ENCODE data around the gene FGR. TPM values are rescaled to one million over a fixed set of nuclear protein-coding genes. Genes with fewer than 3 reads are reported as not detected.

Gene FGR
- total and polyA plus RNA-seq, 7 experiments from 2014 or later, result 0.15 to 246 (median 1.5) TPM

DNA sequence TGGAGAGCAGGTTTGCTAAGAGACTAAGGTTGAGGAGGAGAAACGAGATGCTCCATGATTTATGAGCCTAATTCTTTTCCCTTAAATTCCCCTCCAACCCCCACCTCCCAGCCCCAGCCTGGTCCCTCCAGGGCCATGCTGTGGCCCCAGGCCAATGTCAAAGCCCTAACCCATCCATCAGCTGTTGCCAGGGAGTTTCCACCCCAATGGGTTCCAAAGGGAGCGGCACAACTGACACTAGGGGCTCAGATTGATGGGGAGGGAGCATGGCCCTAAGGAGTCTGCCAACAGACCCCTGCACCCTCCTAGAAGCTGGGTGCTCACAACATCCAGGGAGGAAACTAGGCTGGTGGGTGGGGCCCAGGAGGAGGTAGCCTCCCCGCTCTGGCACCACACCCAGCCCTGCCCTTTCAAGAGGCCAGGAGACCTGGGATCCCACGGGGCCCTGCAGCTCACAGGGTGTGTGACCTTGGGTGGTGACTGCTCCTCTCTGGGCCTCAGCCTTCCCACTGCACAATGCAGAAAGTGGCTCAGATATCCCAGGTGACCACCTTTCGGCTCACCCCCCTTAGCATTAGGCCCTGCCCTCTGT, 44.0 kb downstream of the FGR start:
- no peak overlapping the region for H3K4me3 Mint-ChIP-seq
- Histone ChIP-seq H3K36me3 (ENCODE audit: control insufficient read depth in 2 of 3, insufficient read depth in 3 of 3, low read length in 3 of 3) (peaks cover 0 to 32% (median 0%) of the 10 kb centered on the region in 3 experiments), H3K27me3 (ENCODE audit: control insufficient read depth in 2 of 2, insufficient read depth in 2 of 2, low read length in 2 of 2) (no peaks in the 10 kb centered on the region), H3K27ac (ENCODE audit: low read depth, low read length) (no peak overlapping the region), H3K4me3 (ENCODE audit: low read length) (no peak overlapping the region), H3K9me3 (ENCODE audit: control insufficient read depth in 2 of 3, low read length in 3 of 3) (no peaks in the 10 kb centered on the region), H3K4me1 (ENCODE audit: control insufficient read depth in 2 of 2, insufficient read depth in 2 of 2, low read length in 2 of 2) (peaks cover 9 to 12% of the 10 kb centered on the region in 2 donors)
- intact Hi-C loops (cut with micrococcal nuclease), result no loop called here
- ATAC-seq (no peak), DNase-seq (no peak)
- no peaks in the 10 kb centered on the region for H3K36me3 Mint-ChIP-seq
- CTCF ChIA-PET, result interaction anchor here (0.6 to 1.3 kb wide), 4 partner anchors 10 to 87 kb away, joined by 3 to 4 read pairs (median 4); no protein-coding TSS in a partner anchor
- H3K9me3 Mint-ChIP-seq, result peaks cover 0 to 2% (median 0%) of the 10 kb centered on the region in 11 donors
- H3K27ac Mint-ChIP-seq, result no peak overlapping the region
- POLR2A ChIA-PET, result no interaction called here
- no peaks in the 10 kb centered on the region for H3K27me3 Mint-ChIP-seq
- peaks cover 0 to 8% (median 0%) of the 10 kb centered on the region in 7 donors for H3K4me1 Mint-ChIP-seq

DNA sequence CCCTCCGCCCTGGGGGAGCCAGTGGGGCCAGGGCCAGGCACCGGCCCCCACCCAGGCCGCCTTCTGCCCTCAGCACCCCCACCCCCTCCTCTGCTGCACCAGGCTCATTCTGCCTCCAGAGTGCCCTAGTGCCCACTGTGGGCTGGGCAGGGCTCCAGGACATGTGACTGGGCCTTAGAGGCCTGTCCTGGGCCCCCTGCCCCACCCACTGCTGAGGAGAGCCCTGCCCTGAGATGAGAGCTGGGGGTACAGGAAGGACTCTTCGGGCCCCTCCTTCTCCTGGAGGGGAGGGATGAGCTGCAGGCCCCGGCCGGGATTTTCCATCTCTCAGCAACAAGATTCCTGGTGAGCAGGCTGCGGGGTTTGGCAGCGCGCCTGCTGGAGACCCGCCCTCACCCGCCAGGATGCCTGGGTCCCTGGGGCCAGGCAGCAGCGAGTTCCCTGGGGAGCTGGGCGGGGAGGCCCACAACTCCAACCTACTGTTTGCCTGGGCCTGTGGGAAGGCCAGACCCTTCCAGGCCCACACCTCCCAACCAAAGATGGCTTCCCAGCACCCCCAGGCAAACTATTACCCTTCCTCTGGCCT, 45.1 kb downstream of the FGR start:
- Histone ChIP-seq H3K9me3 (ENCODE audit: control insufficient read depth in 2 of 3, low read length in 3 of 3) (no peaks in the 10 kb centered on the region), H3K4me3 (ENCODE audit: low read length) (no peak overlapping the region), H3K27me3 (ENCODE audit: control insufficient read depth in 2 of 2, insufficient read depth in 2 of 2, low read length in 2 of 2) (no peaks in the 10 kb centered on the region), H3K27ac (ENCODE audit: low read depth, low read length) (no peak overlapping the region), H3K36me3 (ENCODE audit: control insufficient read depth in 2 of 3, insufficient read depth in 3 of 3, low read length in 3 of 3) (peaks cover 0 to 32% (median 0%) of the 10 kb centered on the region in 3 experiments), H3K4me1 (ENCODE audit: control insufficient read depth in 2 of 2, insufficient read depth in 2 of 2, low read length in 2 of 2) (peaks cover 0 to under 1% of the 10 kb centered on the region in 2 donors)
- no peak overlapping the region for H3K27ac Mint-ChIP-seq
- intact Hi-C loops (cut with micrococcal nuclease), result no loop called here
- DNase-seq (no peak), ATAC-seq (no peak)
- H3K4me1 Mint-ChIP-seq, result peaks cover 0 to 8% (median 0%) of the 10 kb centered on the region in 7 donors
- ChIA-PET CTCF (interaction anchor here (1.0 to 1.3 kb wide), 2 partner anchors 11 to 33 kb away, joined by 4 read pairs; no protein-coding TSS in a partner anchor), POLR2A (interaction anchor here (0.8 kb wide), 1 partner anchor 16 kb away, joined by 3 read pairs; no protein-coding TSS in a partner anchor)
- H3K9me3 Mint-ChIP-seq, result peaks cover 0 to 3% (median 0%) of the 10 kb centered on the region in 11 donors
- no peaks in the 10 kb centered on the region for H3K27me3 Mint-ChIP-seq
- no peaks in the 10 kb centered on the region for H3K36me3 Mint-ChIP-seq
- H3K4me3 Mint-ChIP-seq, result no peak overlapping the region

DNA sequence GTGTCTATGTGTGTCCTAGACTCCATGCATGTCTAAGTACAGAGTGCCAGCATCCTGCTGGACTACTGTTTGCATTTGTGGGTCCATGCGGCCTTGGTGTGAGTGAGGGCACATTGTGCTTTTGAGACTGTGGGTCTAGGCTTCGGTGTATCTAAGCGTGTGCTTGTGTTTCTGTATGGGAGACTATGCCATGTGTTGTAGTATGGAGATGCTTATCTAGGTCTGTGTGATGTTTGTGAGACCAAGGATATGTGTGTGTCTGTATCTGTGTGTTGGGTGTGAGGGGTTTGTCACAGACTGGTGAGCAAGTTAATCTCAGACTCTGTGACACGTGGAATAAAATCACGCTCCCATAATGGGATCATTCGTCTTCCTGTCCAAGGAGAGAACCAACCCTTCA, 45.5 kb downstream of the FGR start:
- ChIA-PET POLR2A (no interaction called here), CTCF (interaction anchor here (1.3 kb wide), 1 partner anchor 12 kb away, joined by 4 read pairs; no protein-coding TSS in a partner anchor)
- ATAC-seq, result no peak
- H3K36me3 ChIP-seq (ENCODE audit: control insufficient read depth in 2 of 3, insufficient read depth in 3 of 3, low read length in 3 of 3), result peaks cover 0 to 29% (median 0%) of the 10 kb centered on the region in 3 experiments
- no peak overlapping the region for H3K4me3 ChIP-seq (ENCODE audit: low read length)
- Mint-ChIP-seq H3K4me1 (peaks cover 0 to 8% (median 0%) of the 10 kb centered on the region in 7 donors), H3K27me3 (no peaks in the 10 kb centered on the region), H3K9me3 (peaks cover 0 to 3% (median 0%) of the 10 kb centered on the region in 11 donors), H3K36me3 (no peaks in the 10 kb centered on the region), H3K27ac (no peak overlapping the region), H3K4me3 (no peak overlapping the region)
- intact Hi-C loops (cut with micrococcal nuclease), result no loop called here
- H3K27ac ChIP-seq (ENCODE audit: low read depth, low read length), result no peak overlapping the region
- no peaks in the 10 kb centered on the region for H3K27me3 ChIP-seq (ENCODE audit: control insufficient read depth in 2 of 2, insufficient read depth in 2 of 2, low read length in 2 of 2)
- no peaks in the 10 kb centered on the region for H3K4me1 ChIP-seq (ENCODE audit: control insufficient read depth in 2 of 2, insufficient read depth in 2 of 2, low read length in 2 of 2)
- DNase-seq, result no peak
- H3K9me3 ChIP-seq (ENCODE audit: control insufficient read depth in 2 of 3, low read length in 3 of 3), result no peaks in the 10 kb centered on the region

DNA sequence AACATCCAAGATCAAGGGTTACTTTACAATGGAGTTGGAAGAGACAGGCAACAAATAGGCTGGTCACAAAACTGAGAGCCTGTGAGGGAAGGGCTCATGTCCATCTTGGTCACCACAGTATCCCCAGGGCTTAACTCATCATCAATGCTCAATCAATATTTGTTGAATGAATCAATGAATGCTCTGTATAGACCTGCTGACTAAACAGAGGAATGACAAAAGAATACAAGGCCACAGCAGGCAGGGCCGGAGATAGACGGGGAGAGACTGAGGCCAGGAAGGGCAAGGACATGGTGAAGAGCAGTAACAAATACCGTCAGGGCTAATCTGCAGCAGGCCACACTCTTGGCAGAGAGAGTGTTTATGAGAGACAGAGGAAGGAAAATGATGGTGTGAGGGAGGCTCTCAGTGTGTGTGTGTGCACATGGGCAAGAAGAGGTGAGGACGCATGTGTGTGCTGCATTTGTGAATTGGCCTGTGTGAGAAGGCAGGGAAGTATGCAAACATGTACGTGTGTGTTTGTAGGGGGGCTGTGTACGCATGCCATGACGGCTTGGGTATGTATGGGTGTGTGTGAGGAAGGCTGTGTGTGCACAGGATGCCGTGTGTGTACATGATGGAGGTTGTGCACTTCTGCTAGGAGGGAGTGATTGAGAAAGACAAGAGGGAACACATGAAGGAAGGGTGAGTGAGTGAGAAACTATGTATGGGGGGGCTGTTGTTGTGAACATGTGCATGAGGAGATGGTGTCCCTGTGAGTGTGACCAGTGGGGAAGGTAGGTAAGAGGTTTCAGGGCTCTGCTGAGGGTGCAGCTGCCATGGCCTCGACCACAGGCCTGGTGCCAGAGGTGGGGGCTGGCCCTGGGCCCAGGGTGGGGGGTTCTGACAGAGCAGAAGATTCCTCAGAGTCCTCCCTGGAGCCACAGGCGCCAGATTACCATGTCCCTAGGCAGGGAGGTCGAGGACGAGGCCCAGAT, 46.4 kb downstream of the FGR start:
- POLR2A ChIA-PET, result interaction anchor here (0.6 kb wide), 1 partner anchor 314 kb away, joined by 3 read pairs; no protein-coding TSS in a partner anchor
- H3K9me3 ChIP-seq (ENCODE audit: control insufficient read depth in 2 of 3, low read length in 3 of 3), result no peaks in the 10 kb centered on the region
- H3K4me3 Mint-ChIP-seq, result no peak overlapping the region
- H3K27ac ChIP-seq (ENCODE audit: low read depth, low read length), result no peak overlapping the region
- no peak for ATAC-seq
- peaks cover 0 to 21% (median 0%) of the 10 kb centered on the region in 3 experiments for H3K36me3 ChIP-seq (ENCODE audit: control insufficient read depth in 2 of 3, insufficient read depth in 3 of 3, low read length in 3 of 3)
- peaks cover 0 to 3% (median under 1%) of the 10 kb centered on the region in 5 donors for H3K36me3 Mint-ChIP-seq
- CTCF ChIA-PET, result no interaction called here
- H3K9me3 Mint-ChIP-seq, result peaks cover 0 to 3% (median 0%) of the 10 kb centered on the region in 11 donors
- no peak for DNase-seq
- peaks cover 0 to 11% (median 0%) of the 10 kb centered on the region in 7 donors for H3K4me1 Mint-ChIP-seq
- no peaks in the 10 kb centered on the region for H3K4me1 ChIP-seq (ENCODE audit: control insufficient read depth in 2 of 2, insufficient read depth in 2 of 2, low read length in 2 of 2)
- H3K27ac Mint-ChIP-seq, result no peak overlapping the region
- no peak overlapping the region for H3K4me3 ChIP-seq (ENCODE audit: low read length)
- intact Hi-C loops (cut with micrococcal nuclease), result no loop called here
- no peaks in the 10 kb centered on the region for H3K27me3 ChIP-seq (ENCODE audit: control insufficient read depth in 2 of 2, insufficient read depth in 2 of 2, low read length in 2 of 2)
- H3K27me3 Mint-ChIP-seq, result no peaks in the 10 kb centered on the region

DNA sequence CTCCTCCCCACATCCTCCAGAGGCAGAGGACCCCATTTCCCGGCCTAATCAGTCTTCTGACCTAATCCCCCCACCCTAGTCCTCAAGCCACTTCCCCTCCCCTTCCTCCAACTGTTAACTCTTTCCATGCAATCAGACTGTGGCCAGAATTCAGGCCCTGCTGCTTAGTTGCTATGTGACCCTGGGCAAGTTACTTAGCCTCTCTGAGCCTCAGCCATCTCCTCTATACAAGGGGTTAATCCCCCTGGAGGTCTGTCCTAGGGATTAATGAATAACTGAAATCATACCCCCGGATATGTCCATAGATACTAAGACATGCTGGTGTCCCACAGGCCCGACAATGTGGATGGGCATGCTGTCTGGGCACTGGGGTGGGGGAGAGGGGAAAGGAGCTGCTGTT, 49.3 kb downstream of the FGR start:
- Histone ChIP-seq H3K27me3 (ENCODE audit: control insufficient read depth in 2 of 2, insufficient read depth in 2 of 2, low read length in 2 of 2) (no peaks in the 10 kb centered on the region), H3K9me3 (ENCODE audit: control insufficient read depth in 2 of 3, low read length in 3 of 3) (no peaks in the 10 kb centered on the region), H3K36me3 (ENCODE audit: control insufficient read depth in 2 of 3, insufficient read depth in 3 of 3, low read length in 3 of 3) (peaks cover 0 to 16% (median 0%) of the 10 kb centered on the region in 3 experiments), H3K27ac (ENCODE audit: low read depth, low read length) (no peak overlapping the region), H3K4me1 (ENCODE audit: control insufficient read depth in 2 of 2, insufficient read depth in 2 of 2, low read length in 2 of 2) (no peaks in the 10 kb centered on the region), H3K4me3 (ENCODE audit: low read length) (no peak overlapping the region)
- Mint-ChIP-seq H3K4me1 (peaks cover 4 to 21% (median 12%) of the 10 kb centered on the region in 7 donors), H3K27me3 (no peaks in the 10 kb centered on the region), H3K4me3 (no peak overlapping the region), H3K36me3 (peaks cover 5 to 19% (median 14%) of the 10 kb centered on the region in 5 donors), H3K27ac (no peak overlapping the region), H3K9me3 (peaks cover 0 to 1% (median 0%) of the 10 kb centered on the region in 11 donors)
- no peak for ATAC-seq
- intact Hi-C loops (cut with micrococcal nuclease), result no loop called here
- DNase-seq, result no peak
- POLR2A ChIA-PET, result no interaction called here
- CTCF ChIA-PET, result no interaction called here

DNA sequence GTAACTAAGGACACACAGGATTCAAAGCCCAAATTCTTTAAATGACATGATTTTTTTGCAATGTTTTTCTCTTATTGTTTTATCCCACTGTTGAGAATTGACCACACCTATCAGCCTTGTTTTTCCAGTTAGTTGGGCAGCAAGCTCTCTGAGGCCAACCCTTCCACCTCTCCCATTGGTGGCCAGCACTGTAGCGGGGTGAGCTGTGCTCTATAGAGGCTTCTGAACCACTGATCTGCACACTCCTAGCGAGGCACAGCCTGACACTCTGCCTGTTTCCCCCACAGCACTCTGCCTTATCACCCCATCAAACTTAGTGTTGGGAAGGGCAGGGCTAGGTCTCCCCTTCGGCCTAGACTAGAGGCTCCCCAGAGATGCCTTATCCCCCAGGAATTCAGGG, 50.5 kb downstream of the FGR start:
- Mint-ChIP-seq H3K4me1 (peaks cover 4 to 29% (median 16%) of the 10 kb centered on the region in 7 donors), H3K9me3 (peaks cover 0 to 1% (median 0%) of the 10 kb centered on the region in 11 donors), H3K36me3 (peaks cover 5 to 19% (median 14%) of the 10 kb centered on the region in 5 donors), H3K27ac (no peak overlapping the region), H3K4me3 (no peak overlapping the region), H3K27me3 (no peaks in the 10 kb centered on the region)
- no peak for ATAC-seq
- Histone ChIP-seq H3K9me3 (ENCODE audit: control insufficient read depth in 2 of 3, low read length in 3 of 3) (no peaks in the 10 kb centered on the region), H3K4me3 (ENCODE audit: low read length) (no peak overlapping the region), H3K27me3 (ENCODE audit: control insufficient read depth in 2 of 2, insufficient read depth in 2 of 2, low read length in 2 of 2) (no peaks in the 10 kb centered on the region), H3K4me1 (ENCODE audit: control insufficient read depth in 2 of 2, insufficient read depth in 2 of 2, low read length in 2 of 2) (no peaks in the 10 kb centered on the region), H3K27ac (ENCODE audit: low read depth, low read length) (no peak overlapping the region), H3K36me3 (ENCODE audit: control insufficient read depth in 2 of 3, insufficient read depth in 3 of 3, low read length in 3 of 3) (peaks cover 0 to 8% (median 0%) of the 10 kb centered on the region in 3 experiments)
- intact Hi-C loops (cut with micrococcal nuclease), result no loop called here
- POLR2A ChIA-PET, result interaction anchor here (1.9 kb wide), 1 partner anchor 11 kb away, joined by 6 read pairs; no protein-coding TSS in a partner anchor
- CTCF ChIA-PET, result no interaction called here
- DNase-seq, result no peak

All from naive thymus-derived CD4-positive, alpha-beta T cell (primary cell).